NCI-H2171 treated with DMSO at 0.1 percent for 48 hours (cell line): ENCODE results near the gene POC1B.

Experiments used
- DNase-seq: peaks from one replicate; lab custom pipeline; 2025; lab: John Stamatoyannopoulos, UW

Gene POC1B

GRCh38 chr12:89421092-89421835 is 104.6 kb downstream of the POC1B start:
- DNase-seq: peak; percentile 50

- DNase-seq: no peak
These were observed 107.5 kb downstream of the POC1B start for GRCh38 chr12:89418228-89418910.

GRCh38 chr12:89417246-89417977 is 108.4 kb downstream of the POC1B start:
- no peak for DNase-seq

- DNase-seq: no peak
These were observed 109.6 kb downstream of the POC1B start for GRCh38 chr12:89416049-89416792.

GRCh38 chr12:89414851-89415250 is 111.0 kb downstream of the POC1B start:
- no peak for DNase-seq

- no peak for DNase-seq
These were observed 111.5 kb downstream of the POC1B start for GRCh38 chr12:89414322-89414721.

GRCh38 chr12:89413234-89413633 is 112.6 kb downstream of the POC1B start:
- no peak for DNase-seq

GRCh38 chr12:89412665-89413064 is 113.2 kb downstream of the POC1B start:
- no peak for DNase-seq

- DNase-seq: no peak
These were observed 114.0 kb downstream of the POC1B start for GRCh38 chr12:89411846-89412245.

- no peak for DNase-seq
These were observed 114.6 kb downstream of the POC1B start for GRCh38 chr12:89411234-89411633.

- DNase-seq: no peak
These were observed 120.1 kb downstream of the POC1B start for GRCh38 chr12:89405626-89406345.

GRCh38 chr12:89401433-89402058 is 124.3 kb downstream of the POC1B start:
- DNase-seq: no peak

- DNase-seq: no peak
These were observed 125.4 kb downstream of the POC1B start for GRCh38 chr12:89400415-89400814.

GRCh38 chr12:89395712-89396111 is 130.1 kb downstream of the POC1B start:
- no peak for DNase-seq

GRCh38 chr12:89393551-89394121 is 132.2 kb downstream of the POC1B start:
- no peak for DNase-seq

GRCh38 chr12:89392391-89392790 is 133.5 kb downstream of the POC1B start:
- no peak for DNase-seq

- no peak for DNase-seq
These were observed 134.0 kb downstream of the POC1B start for GRCh38 chr12:89391726-89392336.

GRCh38 chr12:89390802-89391673 is 134.8 kb downstream of the POC1B start:
- no peak for DNase-seq
